ENCODE results near the gene USP49. TPM values are rescaled to one million over a fixed set of nuclear protein-coding genes. Genes with fewer than 3 reads are reported as not detected.
A peak's percentile ranks its signal among the peaks of the same experiment; 100 is the strongest.

The USP49 gene
- total RNA-seq, 1 experiment from 2014 or later = 10.5 TPM

- H3K27me3 ChIP-seq (replicated peaks; ENCODE audit: insufficient read depth, low read depth, low read length, poor library complexity) = no peaks in the 10 kb centered on the region
- no peaks in the 10 kb centered on the region for H3K9me3 ChIP-seq (ENCODE audit: low read depth, low read length, poor library complexity, severe bottlenecking)
- ChIA-PET POLR2A (ENCODE audit: low non-redundant PET) (no interaction called here), CTCF (interaction anchor here (0.6 to 0.7 kb wide), 2 partner anchors 26 to 197 kb away, joined by 3 to 6 read pairs; no protein-coding TSS in a partner anchor)
- TF ChIP-seq EZH2 (IDR thresholded peaks at IDR 0.05; ENCODE audit: borderline replicate concordance, low read depth, low read length, poor library complexity, severe bottlenecking) = no peak
- peak; percentile 49 for TF ChIP-seq CTCF (conservative IDR thresholded peaks at IDR 0.05; ENCODE audit: low read depth, low read length)
- no peak overlapping the region for H3K27ac ChIP-seq (ENCODE audit: low read depth, low read length, poor library complexity, severe bottlenecking)
- no TSS peak for BruUV-seq (replicated peaks)
- intact Hi-C loops (cut with micrococcal nuclease; ENCODE audit: unreplicated experiment) = loop anchor here (1.0 kb wide), 1 partner anchor 243 kb away; no protein-coding TSS in a partner anchor
- no peak for DNase-seq (ENCODE audit: low spot score)
- no peaks in the 10 kb centered on the region for H3K36me3 ChIP-seq (ENCODE audit: insufficient read depth, low read length, poor library complexity, severe bottlenecking)
- H3K4me3 ChIP-seq (ENCODE audit: low read depth, low read length, poor library complexity, severe bottlenecking) = no peak overlapping the region
- H3K4me1 ChIP-seq (ENCODE audit: insufficient read depth, low read length, poor library complexity, severe bottlenecking) = no peaks in the 10 kb centered on the region
Measured at GRCh38 chr6:41801380-41801779, 93.8 kb downstream of the USP49 start.

- BruUV-seq (replicated peaks) = no TSS peak
- intact Hi-C loops (cut with micrococcal nuclease; ENCODE audit: unreplicated experiment) = no loop called here
- no peak for DNase-seq (ENCODE audit: low spot score)
- CTCF ChIA-PET = no interaction called here
- Histone ChIP-seq H3K4me3 (ENCODE audit: low read depth, low read length, poor library complexity, severe bottlenecking) (no peak overlapping the region), H3K36me3 (ENCODE audit: insufficient read depth, low read length, poor library complexity, severe bottlenecking) (no peaks in the 10 kb centered on the region), H3K27me3 (replicated peaks; ENCODE audit: insufficient read depth, low read depth, low read length, poor library complexity) (no peaks in the 10 kb centered on the region), H3K4me1 (ENCODE audit: insufficient read depth, low read length, poor library complexity, severe bottlenecking) (no peaks in the 10 kb centered on the region), H3K27ac (ENCODE audit: low read depth, low read length, poor library complexity, severe bottlenecking) (no peak overlapping the region), H3K9me3 (ENCODE audit: low read depth, low read length, poor library complexity, severe bottlenecking) (no peaks in the 10 kb centered on the region)
- POLR2A ChIA-PET (ENCODE audit: low non-redundant PET) = no interaction called here
- no peak for TF ChIP-seq EZH2 (IDR thresholded peaks at IDR 0.05; ENCODE audit: borderline replicate concordance, low read depth, low read length, poor library complexity, severe bottlenecking)
- TF ChIP-seq CTCF (conservative IDR thresholded peaks at IDR 0.05; ENCODE audit: low read depth, low read length) = no peak
Measured at GRCh38 chr6:41799559-41799911, 95.6 kb downstream of the USP49 start.

- H3K36me3 ChIP-seq (ENCODE audit: insufficient read depth, low read length, poor library complexity, severe bottlenecking) = no peaks in the 10 kb centered on the region
- POLR2A ChIA-PET (ENCODE audit: low non-redundant PET) = no interaction called here
- no peaks in the 10 kb centered on the region for H3K9me3 ChIP-seq (ENCODE audit: low read depth, low read length, poor library complexity, severe bottlenecking)
- H3K4me3 ChIP-seq (ENCODE audit: low read depth, low read length, poor library complexity, severe bottlenecking) = no peak overlapping the region
- no peak overlapping the region for H3K27ac ChIP-seq (ENCODE audit: low read depth, low read length, poor library complexity, severe bottlenecking)
- H3K27me3 ChIP-seq (replicated peaks; ENCODE audit: insufficient read depth, low read depth, low read length, poor library complexity) = no peaks in the 10 kb centered on the region
- DNase-seq (ENCODE audit: low spot score) = no peak
- TF ChIP-seq CTCF (conservative IDR thresholded peaks at IDR 0.05; ENCODE audit: low read depth, low read length) (no peak), EZH2 (IDR thresholded peaks at IDR 0.05; ENCODE audit: borderline replicate concordance, low read depth, low read length, poor library complexity, severe bottlenecking) (no peak)
- H3K4me1 ChIP-seq (ENCODE audit: insufficient read depth, low read length, poor library complexity, severe bottlenecking) = no peaks in the 10 kb centered on the region
- intact Hi-C loops (cut with micrococcal nuclease; ENCODE audit: unreplicated experiment) = no loop called here
- CTCF ChIA-PET = no interaction called here
- BruUV-seq (replicated peaks) = no TSS peak
Measured at GRCh38 chr6:41798901-41799558, 96.1 kb downstream of the USP49 start.

Measured in A673 (cell line).